Fibroblast of villous mesenchyme (primary cell): ENCODE measurements around the gene PTGES3L. TPM values are rescaled to one million over a fixed set of nuclear protein-coding genes. Genes with fewer than 3 reads are reported as not detected.
"Not testable (repeated sequence)": the region's sequence is repeated elsewhere in the genome, so short reads cannot be mapped to it uniquely, and the experiment has no call there.

ENCODE experiments used
- DNase-seq: peaks from one replicate; pipeline ENCODE4 v3.0.0-alpha.2; 2010; ENCODE audit warnings: low read depth
- H3K4me3 ChIP-seq: 2 replicates; pipeline ENCODE4 v1.5.1; 2011; ENCODE audit warnings: low read depth, mild to moderate bottlenecking, low read length
- CTCF ChIP-seq: IDR thresholded peaks from 2 replicates; pipeline ENCODE4 v1.5.1; 2012; ENCODE audit warnings: low read depth, mild to moderate bottlenecking, low read length; ENCODE audit not compliant: insufficient read depth
- total RNA-seq: library from RNA; depleted of rRNA; stranded (reverse); fragments of >200 nt; gene quantifications from 2 replicates; pipeline ENCODE4 v1.2.3, GENCODE V29; 2012

Gene PTGES3L
- total RNA-seq, 1 donor = 1.3 TPM

- no peak for DNase-seq
- no peak overlapping the region for H3K4me3 ChIP-seq
- no peak for TF ChIP-seq CTCF
Measured at GRCh38 chr17:42946812-42947211, 33.1 kb downstream of the PTGES3L start.

GRCh38 chr17:42944211-42944610, 35.7 kb downstream of the PTGES3L start:
- DNase-seq = peak; percentile 13
- no peak for TF ChIP-seq CTCF
- no peak overlapping the region for H3K4me3 ChIP-seq

GRCh38 chr17:42937712-42938596, 41.9 kb downstream of the PTGES3L start:
- peak; percentile 71 for TF ChIP-seq CTCF

GRCh38 chr17:42929497-42929844, 50.4 kb downstream of the PTGES3L start:
- no peak for TF ChIP-seq CTCF
- no peak for DNase-seq
- no peak overlapping the region for H3K4me3 ChIP-seq

More at GRCh38 chr17:42937712-42938596, 41.9 kb downstream of the PTGES3L start:
- H3K4me3 ChIP-seq = no peak overlapping the region
- peak; percentile 61 for DNase-seq

- no peak overlapping the region for H3K4me3 ChIP-seq
- DNase-seq = peak; percentile 82
- TF ChIP-seq CTCF = peak; percentile 67
Measured at GRCh38 chr17:42928714-42929496, 51.0 kb downstream of the PTGES3L start.

GRCh38 chr17:42924891-42925290, 55.0 kb downstream of the PTGES3L start:
- DNase-seq = no peak
- H3K4me3 ChIP-seq = no peak overlapping the region
- TF ChIP-seq CTCF = no peak

GRCh38 chr17:42923472-42923871, 56.4 kb downstream of the PTGES3L start:
- not testable (repeated sequence) for H3K4me3 ChIP-seq, DNase-seq
